ENCODE measurements around the gene DERL3.

- no peak for TF ChIP-seq CTCF (IDR thresholded peaks at IDR 0.05)
- TF ChIP-seq SIN3A (IDR thresholded peaks at IDR 0.05; ENCODE audit: borderline replicate concordance, insufficient read depth, low read depth, low read length), result no peak
- no peak for TF ChIP-seq POLR2AphosphoS5 (IDR thresholded peaks at IDR 0.05; ENCODE audit: low read depth, low read length)
- TF ChIP-seq REST (IDR thresholded peaks at IDR 0.05; ENCODE audit: insufficient read depth in 1 of 2, low read depth in 2 of 2, low read length in 1 of 2), result no peak
These were observed 7.3 kb upstream of the DERL3 start for GRCh38 chr22:23846081-23846469.
